Vagina (tissue), 2 donors: ENCODE measurements around the gene FYB1.

Experiments
- POLR2A ChIP-seq, 2 donors: fragments of 450-650 bp; IDR thresholded peaks; one replicate each; pipeline ENCODE4 v1.6.1; 2017; ENCODE audit warnings: antibody characterized with exemption in 2 of 2, mild to moderate bottlenecking in 2 of 2, moderate library complexity in 2 of 2
- TF ChIP-seq, protein P1 (sequence below), 3 experiments: fragments of 450-650 bp in 2 of 3; fragments of 200-600 bp in 1 of 3; sonication (generic) in 1 of 3; IDR thresholded peaks; one replicate each; pipeline ENCODE4 v1.5.1; 2017 to 2019; ENCODE audit warnings: antibody characterized with exemption in 3 of 3, mild to moderate bottlenecking in 2 of 3, moderate library complexity in 2 of 3

- no peak for TF ChIP-seq POLR2A (IDR thresholded peaks at IDR 0.05)
- TF ChIP-seq, protein P1, sequence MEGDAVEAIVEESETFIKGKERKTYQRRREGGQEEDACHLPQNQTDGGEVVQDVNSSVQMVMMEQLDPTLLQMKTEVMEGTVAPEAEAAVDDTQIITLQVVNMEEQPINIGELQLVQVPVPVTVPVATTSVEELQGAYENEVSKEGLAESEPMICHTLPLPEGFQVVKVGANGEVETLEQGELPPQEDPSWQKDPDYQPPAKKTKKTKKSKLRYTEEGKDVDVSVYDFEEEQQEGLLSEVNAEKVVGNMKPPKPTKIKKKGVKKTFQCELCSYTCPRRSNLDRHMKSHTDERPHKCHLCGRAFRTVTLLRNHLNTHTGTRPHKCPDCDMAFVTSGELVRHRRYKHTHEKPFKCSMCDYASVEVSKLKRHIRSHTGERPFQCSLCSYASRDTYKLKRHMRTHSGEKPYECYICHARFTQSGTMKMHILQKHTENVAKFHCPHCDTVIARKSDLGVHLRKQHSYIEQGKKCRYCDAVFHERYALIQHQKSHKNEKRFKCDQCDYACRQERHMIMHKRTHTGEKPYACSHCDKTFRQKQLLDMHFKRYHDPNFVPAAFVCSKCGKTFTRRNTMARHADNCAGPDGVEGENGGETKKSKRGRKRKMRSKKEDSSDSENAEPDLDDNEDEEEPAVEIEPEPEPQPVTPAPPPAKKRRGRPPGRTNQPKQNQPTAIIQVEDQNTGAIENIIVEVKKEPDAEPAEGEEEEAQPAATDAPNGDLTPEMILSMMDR (IDR thresholded peaks at IDR 0.05) = no peak
These were observed 151.3 kb downstream of the FYB1 start for GRCh38 chr5:39068099-39068498.
